ENCODE results near the gene LTB. TPM values are rescaled to one million over a fixed set of nuclear protein-coding genes. Genes with fewer than 3 reads are reported as not detected.
"Not testable (repeated sequence)": the region's sequence is repeated elsewhere in the genome, so short reads cannot be mapped to it uniquely, and the experiment has no call there.

Gene LTB
- total RNA-seq, 1 donor from 2014 or later, result 782 TPM

- intact Hi-C loops (cut with micrococcal nuclease), result no loop called here
Measured at GRCh38 chr6:31609519-31610406, 27.5 kb upstream of the LTB start.

- intact Hi-C loops (cut with micrococcal nuclease), result no loop called here
Measured at GRCh38 chr6:31607317-31607716, 25.1 kb upstream of the LTB start.

GRCh38 chr6:31597006-31597405, 14.8 kb upstream of the LTB start:
- intact Hi-C loops (cut with micrococcal nuclease), result loop anchor here (1.0 kb wide), 2 partner anchors 16 to 103 kb away; no protein-coding TSS in a partner anchor

GRCh38 chr6:31592396-31592771, 10.2 kb upstream of the LTB start:
- intact Hi-C loops (cut with micrococcal nuclease), result no loop called here

- intact Hi-C loops (cut with micrococcal nuclease), result not testable (repeated sequence)
Measured at GRCh38 chr6:31590691-31591090, 8.5 kb upstream of the LTB start.

GRCh38 chr6:31588871-31589650, 6.8 kb upstream of the LTB start:
- intact Hi-C loops (cut with micrococcal nuclease), result no loop called here

GRCh38 chr6:31587791-31588777, 5.9 kb upstream of the LTB start:
- intact Hi-C loops (cut with micrococcal nuclease), result no loop called here

- intact Hi-C loops (cut with micrococcal nuclease), result no loop called here
Measured at GRCh38 chr6:31586599-31587281, 4.5 kb upstream of the LTB start.

- intact Hi-C loops (cut with micrococcal nuclease), result no loop called here
Measured at GRCh38 chr6:31586008-31586407, 3.8 kb upstream of the LTB start, which contains the start of gene LST1. TSS of gene LST1 (plus strand) at chr6:31586277. CDS start at chr6:31587300, 1,023 bp downstream.

GRCh38 chr6:31585491-31585890, 3.3 kb upstream of the LTB start:
- intact Hi-C loops (cut with micrococcal nuclease), result no loop called here

- intact Hi-C loops (cut with micrococcal nuclease), result loop anchor here (1.0 to 5.0 kb wide), 3 partner anchors 13 to 89 kb away; no protein-coding TSS in a partner anchor
Measured at GRCh38 chr6:31581434-31582229, 592 bp downstream of the LTB start.

- intact Hi-C loops (cut with micrococcal nuclease), result loop anchor here (1.0 to 5.0 kb wide), 3 partner anchors 16 to 89 kb away; partner anchors contain the start of gene NFKBIL1
Measured at GRCh38 chr6:31580807-31581433, 1.3 kb downstream of the LTB start.

GRCh38 chr6:31580438-31580740, 1.8 kb downstream of the LTB start:
- intact Hi-C loops (cut with micrococcal nuclease), result loop anchor here (1.0 to 5.0 kb wide), 2 partner anchors 33 to 88 kb away; partner anchors contain the start of gene NFKBIL1

GRCh38 chr6:31579546-31580437, 2.4 kb downstream of the LTB start:
- intact Hi-C loops (cut with micrococcal nuclease), result loop anchor here (1.0 to 5.0 kb wide), 2 partner anchors 32 to 87 kb away; partner anchors contain the start of gene NFKBIL1

- intact Hi-C loops (cut with micrococcal nuclease), result no loop called here
Measured at GRCh38 chr6:31579119-31579505, 3.1 kb downstream of the LTB start.

GRCh38 chr6:31578184-31579118, 3.8 kb downstream of the LTB start:
- intact Hi-C loops (cut with micrococcal nuclease), result no loop called here

GRCh38 chr6:31577579-31577966, 4.7 kb downstream of the LTB start:
- intact Hi-C loops (cut with micrococcal nuclease), result no loop called here

All from T-helper 2 cell treated with Interferon-gamma antibody and Interleukin-4, amounts not matched to agents 100 ng/mL and 5 ng/mL, for 36 hours (primary cell).